HT1080 (cell line): ENCODE measurements around the gene GRIP2. TPM values are rescaled to one million over a fixed set of nuclear protein-coding genes. Genes with fewer than 3 reads are reported as not detected.
A peak's percentile ranks its signal among the peaks of the same experiment; 100 is the strongest.

ENCODE experiments used
- DNase-seq: peaks from one replicate; pipeline ENCODE4 v3.0.0-alpha.2; 2015; ENCODE audit warnings: low read depth
- total RNA-seq: library from RNA; depleted of rRNA; stranded (reverse); fragments of >200 nt; shearing (Covaris generic); gene quantifications from 2 replicates; pipeline ENCODE4 v1.2.3, GENCODE V29; 2014

Gene GRIP2
- total RNA-seq, 1 experiment from 2014 or later: not detected

DNA sequence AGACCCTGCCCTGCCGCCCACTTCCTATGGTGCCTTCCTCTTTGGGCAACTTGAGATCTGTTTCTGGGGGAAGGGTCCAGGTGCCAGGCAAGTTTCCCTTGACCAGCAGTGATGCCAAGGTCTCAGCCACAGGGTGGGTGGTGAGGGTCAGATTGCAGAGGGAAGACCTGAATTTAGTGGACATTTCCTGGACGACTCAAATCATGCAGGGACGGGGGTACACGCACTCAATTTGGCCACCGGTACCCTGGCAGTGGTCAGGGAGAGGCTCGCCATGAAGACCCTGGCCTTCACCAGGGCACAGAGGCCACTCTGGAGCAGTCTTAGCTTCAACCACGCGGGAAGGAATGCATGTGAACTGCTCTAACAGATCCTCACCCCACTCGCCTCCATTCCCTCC lies 1.5 kb upstream of the GRIP2 start:
- no peak for DNase-seq

DNA sequence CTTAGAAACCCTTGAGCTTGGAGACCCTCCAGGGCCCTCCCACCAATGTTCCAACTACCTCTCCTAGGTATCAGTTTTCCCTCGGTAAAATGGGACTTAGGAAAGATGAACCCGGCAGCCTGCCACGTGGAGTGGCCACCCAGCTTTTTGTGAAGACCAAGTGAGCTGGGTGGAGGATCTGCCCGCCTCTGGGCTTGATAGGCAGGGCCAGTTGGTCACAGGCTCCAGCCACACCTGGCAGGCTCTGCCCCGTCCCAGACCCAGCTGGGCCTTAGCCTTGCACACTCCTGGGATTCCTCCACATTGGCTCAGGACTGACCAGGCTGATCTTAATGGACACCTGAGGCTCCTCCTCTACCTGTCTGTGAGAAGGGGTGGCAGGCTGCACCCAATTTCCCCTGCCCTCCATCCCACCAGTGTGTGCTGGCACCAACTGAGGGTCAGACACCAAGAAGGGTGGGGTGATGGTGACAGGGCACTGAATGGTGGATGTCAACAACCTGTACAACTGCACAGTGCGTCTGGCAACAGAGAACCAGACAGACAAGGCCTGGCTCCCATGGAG lies 761 bp upstream of the GRIP2 start:
- DNase-seq: no peak

DNA sequence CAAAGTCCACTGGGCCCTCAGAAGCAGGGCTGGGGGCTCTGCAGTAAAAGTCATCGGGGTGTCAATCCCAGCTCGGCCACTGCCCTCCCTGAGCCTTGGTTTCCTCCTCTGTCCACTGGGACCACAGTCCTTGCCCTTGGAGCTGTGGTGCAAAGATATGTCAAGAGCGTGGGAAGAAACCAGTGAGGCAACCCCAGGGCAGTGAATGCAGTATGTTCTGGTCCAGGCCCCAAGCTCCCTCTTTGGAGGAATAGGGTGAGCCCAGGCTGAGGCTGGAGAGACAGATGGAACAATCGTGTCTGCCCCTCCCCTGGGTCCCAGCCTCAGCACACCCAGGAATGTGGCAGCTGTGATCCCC lies 779 bp downstream of the GRIP2 start:
- DNase-seq: no peak

DNA sequence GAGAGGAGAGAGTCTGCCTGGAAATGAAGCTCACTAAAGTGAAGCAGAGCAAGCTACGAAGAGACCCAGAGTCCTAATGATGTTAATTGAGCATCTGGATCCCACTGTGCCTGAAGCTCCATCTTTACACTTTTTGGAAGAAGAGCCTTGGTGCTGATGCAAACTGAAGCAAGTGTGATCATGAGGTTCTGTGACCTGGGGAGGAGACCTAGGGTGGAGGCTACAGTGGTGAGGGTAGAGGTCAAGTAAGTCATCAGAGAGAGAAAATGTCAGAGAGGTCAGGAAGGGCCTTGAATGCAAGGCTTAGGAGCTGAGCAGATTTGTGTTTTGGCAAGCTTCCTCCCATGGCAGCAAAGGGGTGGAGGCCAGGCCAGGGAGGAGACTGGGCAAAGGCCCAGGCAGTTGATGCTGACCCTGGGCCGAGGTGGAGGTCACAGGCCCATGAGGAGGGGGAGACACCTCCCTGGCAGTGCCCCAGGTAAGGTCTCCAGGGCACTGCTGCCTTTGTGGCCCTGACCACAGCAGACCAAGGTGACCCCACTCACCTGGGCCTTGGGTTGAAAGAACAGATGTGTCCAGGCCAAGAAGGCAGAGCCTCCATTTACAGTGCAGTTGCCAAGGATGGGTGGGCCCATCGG lies 1.6 kb downstream of the GRIP2 start:
- no peak for DNase-seq

DNA sequence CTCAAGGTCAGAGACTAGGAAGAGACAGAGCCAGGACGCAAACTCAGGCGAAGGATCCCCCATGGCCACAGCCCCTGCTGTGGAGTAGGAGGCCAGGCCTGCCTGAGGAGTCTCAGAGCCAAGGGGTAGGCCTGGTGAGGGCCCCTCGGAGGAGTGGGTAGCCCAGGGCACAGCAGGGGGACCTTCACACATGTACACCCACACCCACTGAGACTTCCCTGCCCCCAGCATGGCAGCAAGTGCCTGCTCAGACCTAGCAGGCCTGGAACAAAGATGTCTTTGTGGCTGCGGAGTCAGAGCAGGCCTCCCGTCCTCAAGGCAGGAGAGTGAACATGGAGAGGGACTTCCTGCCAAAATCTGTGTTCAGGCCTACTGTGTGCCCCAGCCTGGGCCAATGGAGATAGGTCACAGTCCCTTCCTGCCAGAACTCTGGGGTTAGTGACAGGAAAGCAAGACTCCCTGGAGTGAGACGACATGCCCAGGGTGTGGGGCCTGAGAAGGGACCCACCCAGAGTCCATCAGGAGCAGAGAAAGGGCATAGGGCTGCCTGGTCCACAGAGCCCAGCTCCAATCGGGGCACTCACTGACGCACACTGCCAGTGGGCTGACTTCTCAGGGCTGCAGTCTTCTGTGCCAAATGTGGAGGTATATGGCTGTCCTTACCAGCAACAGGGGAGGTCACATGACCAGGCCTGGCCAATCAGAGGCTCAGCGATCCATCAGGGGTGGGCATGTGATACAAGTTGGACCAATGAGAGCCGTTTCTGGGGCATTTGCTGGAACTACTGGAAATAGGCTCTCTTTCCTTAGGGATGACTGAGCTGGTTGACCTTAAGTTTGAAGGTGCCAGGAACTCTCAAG lies 2.3 kb downstream of the GRIP2 start:
- DNase-seq: peak; percentile 32

DNA sequence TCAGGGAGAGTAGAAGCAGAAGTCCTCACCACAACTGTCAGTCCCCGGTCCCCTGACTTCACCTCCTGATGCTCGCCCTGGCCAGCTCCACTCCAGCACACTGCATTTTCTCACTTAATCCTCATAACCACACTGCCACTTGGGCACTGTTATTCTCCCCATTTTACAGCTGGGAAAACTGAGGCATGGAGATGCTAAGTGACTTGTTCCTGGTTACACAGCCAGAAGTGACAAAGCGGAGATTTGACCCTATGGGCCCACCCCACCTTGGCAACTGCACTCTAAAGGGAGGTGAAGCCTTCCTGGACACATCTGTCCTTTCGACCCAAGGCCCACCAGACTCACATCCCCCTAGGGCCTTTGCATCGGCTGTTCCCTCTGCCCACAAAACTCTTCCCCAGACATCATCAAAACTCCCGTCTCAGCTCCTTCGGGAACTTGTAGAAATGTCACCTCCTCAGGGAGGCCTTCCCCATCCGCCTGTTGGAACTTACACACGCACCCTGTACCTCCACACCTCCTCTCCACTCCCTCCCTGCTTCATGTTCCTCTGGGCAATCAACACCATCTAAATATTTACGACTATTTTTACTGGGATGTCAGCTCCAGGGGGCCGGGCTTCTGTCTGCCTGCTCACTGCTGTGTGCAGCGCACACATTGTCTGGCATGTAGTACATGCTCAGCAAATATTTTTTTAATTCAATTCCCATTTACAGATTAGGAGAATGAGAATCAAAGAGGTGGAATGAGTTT lies 3.1 kb downstream of the GRIP2 start:
- DNase-seq: no peak

DNA sequence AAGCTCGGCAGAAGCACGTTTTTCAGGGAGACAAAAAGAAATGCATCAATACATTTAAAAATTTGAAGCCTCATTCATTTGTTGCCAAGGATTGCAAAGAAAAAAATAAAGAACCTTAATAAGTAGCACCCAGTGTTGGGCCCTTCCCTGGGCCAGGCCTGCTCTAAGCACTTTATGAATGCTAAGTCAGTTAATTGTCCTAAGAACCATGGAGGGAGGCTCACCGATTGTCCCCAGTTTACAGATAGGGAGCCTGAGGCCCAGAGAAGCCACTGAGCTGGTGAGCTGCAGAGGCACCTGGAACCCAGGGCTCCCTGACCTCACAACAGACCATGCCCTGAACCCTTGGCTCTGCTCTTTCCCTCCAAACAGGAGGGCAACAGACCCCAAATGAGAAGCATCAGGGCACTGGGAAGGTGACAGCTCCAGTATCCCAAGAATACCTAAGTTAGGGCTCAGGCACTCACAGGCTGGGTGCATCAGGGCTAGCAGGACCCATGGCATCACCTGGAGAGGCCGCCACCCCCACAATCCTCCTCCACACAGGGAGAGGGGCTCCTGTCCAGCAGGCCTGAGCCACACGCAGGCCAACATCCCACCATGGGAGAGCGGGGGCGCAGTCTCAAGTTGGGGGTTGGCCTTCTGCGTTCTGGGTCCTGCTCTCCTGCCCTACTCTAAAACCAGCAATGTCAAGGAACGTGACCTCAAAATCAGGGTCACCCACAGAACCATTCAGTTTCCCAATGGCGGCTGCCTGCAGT lies 3.9 kb downstream of the GRIP2 start:
- DNase-seq: no peak

DNA sequence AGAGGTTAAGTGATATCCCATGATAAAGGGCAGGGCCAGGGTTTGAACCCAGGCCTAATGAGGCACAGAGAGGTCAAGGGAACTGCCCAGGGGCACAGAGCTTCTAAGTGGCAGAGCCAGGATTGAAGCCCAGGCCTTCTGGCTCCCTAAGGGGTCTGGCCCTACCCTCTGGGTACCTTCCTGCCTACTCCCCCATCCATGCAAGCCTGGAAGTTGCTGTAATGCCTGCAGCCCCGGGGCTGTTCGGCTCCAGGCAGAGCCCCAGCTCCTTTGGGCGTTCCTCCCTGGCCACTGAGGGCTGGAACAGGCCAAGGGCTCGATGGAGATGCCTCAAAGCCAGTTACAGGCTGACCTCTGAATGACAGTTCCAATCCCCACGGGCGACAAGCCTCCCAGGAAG lies 4.5 kb downstream of the GRIP2 start:
- no peak for DNase-seq

DNA sequence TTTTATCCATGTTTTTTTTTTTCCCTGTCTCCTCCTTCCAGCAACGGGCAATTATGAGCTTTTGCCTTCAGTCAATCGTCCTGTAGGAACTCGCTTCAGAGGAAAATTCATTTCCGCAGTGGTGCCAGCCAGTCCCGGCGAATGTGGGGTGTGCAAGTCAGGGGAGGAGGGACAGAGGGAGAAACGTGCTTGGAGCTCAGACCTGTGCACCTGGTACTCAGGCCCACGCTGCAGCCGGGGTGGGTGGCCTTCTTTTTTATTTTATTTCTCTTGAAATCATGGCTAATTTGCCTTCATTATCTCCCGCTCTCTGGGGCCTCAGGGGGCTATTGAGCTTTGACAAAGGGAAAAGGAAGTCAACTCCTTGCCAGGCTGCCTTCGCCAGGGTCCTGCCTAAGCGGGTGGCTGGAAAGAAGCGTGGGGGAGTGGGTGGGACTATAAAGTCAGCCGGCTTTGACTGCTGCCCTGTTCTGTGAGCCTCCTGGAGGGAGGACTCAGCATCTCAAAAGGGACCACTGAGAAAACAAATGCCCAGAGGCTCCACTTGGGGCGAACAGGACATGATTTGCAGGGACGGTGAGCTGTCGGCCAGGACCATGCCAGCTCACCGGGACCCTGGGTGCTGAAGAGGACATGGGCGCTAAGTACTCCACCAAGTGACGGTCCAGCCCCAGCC lies 5.5 kb downstream of the GRIP2 start:
- no peak for DNase-seq

DNA sequence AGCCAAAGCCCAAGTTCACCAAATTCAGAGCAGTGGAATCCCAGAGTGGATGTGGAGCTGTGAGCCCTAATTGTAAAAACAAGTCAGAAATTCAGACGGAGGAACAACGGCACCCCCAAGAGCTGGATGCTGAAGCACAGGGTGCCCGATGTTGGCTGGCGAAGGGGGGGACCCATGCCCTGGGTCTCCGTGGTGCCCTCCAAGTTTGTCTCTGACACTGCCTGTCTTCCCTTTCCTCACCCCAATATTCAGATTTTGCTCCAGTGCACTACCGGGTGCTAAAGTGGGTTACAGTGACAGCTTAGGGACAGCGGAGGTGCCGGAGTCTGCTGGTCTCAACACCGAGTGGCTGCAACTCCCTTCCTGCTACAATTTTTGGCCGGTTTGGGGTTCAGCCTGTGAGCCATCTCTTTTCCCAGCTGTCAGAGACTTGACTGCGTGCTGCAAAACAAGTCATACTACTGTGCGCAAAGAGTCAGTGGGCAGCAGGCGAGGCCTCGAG lies 6.6 kb downstream of the GRIP2 start:
- DNase-seq: no peak

DNA sequence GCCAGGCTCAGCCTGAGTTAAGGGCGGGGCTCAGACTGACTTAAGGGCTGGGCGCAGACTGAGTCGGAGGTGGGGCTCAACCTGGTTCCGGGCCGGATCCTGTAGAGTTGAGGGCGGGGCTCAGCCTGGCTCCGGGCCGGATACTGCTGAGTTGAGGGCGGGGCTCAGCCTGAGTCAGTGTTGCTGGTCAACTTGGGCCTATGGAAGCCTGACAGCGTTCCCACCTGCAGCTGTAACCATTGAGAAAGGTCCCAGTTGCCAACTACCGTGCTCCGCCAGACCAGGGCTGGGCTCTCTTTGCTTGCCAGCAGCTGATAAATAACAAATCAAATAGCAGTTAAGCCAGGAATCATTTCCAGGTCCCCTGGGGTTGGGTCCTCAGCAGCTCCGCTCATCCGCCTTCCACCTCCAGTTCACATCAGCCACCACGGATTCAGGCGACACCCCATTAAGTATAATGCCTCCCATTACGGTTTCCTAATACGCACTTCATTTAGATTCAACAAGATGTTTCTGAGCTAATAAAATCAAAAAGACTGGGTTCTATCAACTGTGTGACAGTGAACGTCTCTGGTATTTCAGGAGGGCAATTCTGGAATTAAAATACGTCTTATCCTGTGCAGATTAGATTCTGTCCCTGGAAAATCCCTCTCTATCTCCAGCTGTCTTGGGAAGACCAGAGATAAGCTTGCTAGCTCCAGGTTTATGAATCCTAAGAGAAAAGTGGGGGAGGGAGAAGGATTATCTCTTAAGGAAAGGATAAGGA lies 7.3 kb downstream of the GRIP2 start:
- peak; percentile 53 for DNase-seq

DNA sequence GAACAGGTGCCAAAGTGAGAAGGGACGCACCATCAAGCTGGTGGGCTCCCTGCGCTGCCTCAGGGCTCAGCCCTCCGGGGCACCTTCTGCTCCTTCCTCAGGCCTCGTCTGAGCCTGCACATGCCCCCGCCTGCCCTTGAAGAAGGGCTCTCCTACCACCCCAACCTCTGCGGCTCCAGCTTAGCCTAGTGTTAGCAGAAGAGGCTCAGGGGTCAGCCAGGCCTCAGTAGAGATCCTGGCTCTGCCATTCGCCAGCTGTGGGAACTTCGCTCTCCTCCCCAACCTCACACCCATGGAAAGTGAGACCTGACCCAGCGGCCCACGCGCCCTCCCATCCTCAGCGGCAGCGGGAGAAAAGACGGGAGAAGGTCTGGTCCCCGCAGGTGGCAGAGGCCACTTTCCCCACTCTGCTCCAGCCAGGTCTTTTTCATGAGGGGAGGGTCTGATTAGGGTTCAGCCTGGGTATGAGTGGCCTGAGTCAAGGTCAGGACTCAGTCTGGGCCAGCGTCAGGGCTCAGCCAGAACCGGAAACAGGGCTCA lies 8.2 kb downstream of the GRIP2 start:
- no peak for DNase-seq

DNA sequence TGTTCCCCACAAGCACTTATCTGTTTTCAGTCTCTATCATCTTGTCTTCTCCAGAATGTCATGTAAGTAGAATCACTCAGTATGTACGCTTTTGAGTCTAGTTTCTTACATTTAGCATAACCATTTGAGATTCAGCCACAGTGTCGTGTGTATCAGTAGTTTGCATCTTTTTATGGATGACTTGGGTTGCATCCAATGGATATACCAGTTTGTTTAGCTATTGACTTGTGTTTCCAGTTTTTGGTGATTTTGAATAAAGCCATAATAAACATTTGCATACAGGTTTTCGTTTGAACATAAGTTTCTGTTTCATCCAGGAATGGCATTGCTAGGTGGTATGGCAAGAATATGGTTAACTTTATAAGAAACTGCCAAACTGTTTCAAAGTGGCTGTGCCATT lies 12.1 kb downstream of the GRIP2 start:
- no peak for DNase-seq

DNA sequence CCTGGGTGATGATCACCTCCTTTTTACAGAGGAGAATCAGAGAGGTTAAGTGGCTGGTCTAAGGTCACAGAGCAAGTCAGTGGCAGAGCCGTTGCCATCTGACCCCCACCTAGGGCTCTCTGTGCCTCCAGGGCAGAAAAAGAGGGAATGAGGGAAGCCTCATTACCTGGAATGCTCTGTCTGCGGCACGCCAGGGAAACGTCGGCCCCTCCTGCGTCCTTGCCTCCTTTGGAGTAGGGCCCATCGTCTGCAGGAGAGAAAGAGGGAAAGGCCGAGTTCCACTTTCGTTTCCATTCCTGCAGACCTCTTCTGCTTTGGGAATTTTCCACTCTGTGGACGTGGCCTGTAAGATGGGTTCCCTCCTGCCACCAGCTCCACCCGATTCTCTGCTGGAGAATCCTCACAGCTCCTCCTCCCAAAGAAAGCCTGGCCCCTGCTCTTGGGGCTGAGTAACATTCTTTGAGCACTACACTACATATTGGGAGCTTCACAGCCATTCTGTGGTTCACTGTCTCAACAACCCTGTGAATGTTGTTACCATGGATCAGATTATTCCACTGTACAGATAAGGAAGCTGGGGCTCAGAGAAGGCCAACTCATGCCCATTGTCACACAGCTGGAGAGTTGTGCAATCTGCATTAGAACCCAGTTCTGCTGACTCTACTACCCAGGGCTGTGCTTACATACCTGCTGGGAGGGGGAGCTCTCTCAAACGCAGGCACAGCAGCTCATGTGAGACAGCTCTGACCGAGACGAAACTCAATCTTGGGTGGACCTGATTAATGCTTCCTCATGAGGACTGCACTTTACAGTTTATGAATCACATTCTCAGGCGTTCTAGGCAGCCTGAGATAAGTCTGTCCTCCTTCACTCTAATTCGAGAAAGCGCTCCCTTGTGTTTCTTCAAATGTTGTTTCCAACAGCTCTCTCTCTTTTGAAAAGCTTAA lies 14.2 kb downstream of the GRIP2 start:
- DNase-seq: peak; percentile 21

DNA sequence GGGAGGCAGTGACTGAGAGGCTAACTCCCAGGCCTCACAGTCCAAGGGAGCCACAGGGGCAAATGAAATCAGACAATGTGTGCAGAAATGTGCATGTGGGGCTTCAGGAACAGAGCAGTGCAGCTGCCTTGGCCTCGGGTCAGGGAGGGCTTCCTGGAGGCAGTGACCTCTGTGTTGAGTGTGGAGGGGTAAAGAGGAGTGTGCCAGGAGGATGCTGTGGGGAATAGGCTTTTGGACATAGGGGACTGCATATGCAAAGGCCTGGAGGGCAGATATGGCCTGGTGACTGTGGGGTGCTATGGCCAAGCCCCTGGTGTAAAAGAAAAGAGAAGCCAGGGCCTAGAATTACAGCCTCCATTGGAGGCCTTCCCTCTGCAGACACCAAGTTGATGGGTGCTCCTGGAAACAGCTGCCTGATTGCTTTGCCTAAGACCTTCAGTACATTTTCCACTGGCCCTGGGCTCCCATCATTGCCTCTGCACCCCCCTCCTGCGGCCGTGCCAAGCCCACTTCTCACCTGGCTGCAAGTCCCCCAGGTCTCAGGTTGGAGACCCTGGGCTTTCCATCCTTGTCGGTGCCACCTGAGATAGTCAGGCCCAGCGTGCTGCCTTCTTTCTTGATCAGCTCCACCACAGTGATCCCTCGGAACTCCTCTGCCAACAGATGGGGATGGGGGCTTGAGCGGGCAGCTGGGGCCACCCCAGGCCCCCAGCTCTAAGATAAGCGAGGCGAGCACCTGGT lies 15.1 kb downstream of the GRIP2 start:
- no peak for DNase-seq

DNA sequence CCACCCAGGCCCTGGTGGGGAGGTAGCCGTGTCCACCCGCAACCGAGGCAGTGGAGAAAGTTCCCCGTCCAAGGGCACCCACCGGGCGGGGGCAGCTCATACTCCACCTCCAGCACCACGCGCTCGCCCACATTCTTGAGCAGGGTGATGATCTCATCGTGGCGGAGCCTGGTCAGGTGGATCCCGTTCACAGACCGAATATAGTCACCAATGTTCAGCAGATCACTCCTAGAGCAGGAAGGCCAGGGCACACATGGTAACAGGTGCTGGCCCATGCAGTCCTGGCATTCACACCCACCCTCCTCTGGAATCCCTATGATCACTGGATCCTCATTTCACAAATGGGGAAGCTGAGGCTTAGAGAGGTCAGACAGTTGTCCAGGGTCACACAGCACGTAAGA lies 15.8 kb downstream of the GRIP2 start:
- DNase-seq: peak; percentile 28

DNA sequence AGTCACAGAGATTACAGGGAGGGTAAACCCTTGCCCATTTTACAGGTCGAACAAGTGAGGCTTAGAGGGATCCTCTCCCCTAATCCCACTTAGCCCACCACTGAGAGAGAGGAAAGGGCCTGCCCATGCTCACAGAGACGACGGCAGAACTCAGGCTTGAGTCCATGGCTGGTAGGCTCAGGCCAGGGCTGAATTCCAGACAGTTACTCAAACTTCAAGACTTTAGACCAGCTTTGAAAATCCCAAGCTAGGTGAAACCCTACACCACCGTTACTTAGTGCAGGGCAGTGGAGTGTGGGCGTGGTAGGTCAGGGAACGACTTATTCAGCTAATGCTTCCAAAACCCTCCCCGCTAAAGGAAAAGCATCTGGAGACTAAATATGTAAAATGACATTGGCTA lies 16.4 kb downstream of the GRIP2 start:
- DNase-seq: no peak

DNA sequence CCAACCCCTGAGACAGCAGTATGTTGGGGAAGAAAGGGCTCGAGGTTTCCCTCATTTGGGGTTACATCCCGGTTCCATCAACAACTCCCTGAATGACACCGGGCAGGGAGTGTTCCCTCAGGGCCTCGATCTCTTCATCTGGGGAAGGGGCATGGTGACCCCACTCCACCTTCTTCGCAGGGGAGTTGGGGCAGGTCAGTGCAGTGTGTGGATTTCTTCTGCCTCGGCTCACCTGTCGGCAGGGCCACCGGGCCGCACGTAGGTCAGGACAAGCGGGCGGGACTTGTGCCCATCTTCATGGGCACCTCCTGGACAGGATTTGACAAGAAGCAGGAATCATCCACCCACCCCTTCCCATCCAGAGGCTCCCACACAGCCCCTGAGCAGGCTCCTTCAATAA lies 17.4 kb downstream of the GRIP2 start:
- DNase-seq: no peak
